ENCODE results near the gene NCSTN. TPM values are rescaled to one million over a fixed set of nuclear protein-coding genes. Genes with fewer than 3 reads are reported as not detected.

Gene NCSTN
- total RNA-seq, 1 experiment from 2014 or later = 93.7 TPM

DNA sequence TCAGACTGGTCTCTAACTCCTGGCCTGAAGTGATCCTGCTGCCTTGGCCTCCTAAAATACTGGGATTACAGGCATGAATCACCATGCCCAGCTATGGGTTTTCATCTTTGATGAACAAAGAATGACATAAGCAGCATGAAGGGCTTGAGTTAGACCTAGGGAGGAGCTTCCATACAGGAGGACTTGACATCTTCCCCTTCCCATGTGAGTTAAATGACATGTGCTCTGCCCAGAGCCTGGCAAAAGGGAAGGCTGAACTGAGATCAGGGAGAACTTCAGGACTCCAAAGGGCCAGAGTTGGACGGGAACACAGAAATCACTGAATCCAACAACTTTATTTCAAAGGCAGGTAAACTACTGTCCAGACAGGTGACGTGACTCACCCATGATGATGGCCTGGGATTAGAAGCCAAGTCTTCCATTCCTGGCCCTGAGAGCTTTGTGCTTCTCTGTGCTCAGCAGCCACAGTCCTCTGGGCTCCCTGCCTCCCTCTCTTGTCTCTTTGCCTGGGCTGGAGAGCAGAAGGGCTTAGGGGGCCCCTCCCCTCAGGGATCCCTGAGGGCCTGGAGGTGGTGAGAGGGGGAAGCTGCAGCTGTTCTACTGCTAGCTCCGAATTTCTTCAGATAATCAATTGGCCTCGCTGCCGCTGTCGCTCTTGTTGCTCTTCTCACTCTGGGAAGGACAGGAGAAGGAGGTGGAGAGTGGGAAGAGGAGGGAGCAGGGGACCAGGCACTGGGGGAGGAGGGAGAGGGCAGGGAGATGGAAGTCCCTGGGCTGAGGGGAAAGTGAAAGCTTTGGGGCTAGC lies 31.3 kb downstream of the NCSTN start:
- no peak for DNase-seq (ENCODE audit: low read depth, low spot score)
- TF ChIP-seq, protein P1, sequence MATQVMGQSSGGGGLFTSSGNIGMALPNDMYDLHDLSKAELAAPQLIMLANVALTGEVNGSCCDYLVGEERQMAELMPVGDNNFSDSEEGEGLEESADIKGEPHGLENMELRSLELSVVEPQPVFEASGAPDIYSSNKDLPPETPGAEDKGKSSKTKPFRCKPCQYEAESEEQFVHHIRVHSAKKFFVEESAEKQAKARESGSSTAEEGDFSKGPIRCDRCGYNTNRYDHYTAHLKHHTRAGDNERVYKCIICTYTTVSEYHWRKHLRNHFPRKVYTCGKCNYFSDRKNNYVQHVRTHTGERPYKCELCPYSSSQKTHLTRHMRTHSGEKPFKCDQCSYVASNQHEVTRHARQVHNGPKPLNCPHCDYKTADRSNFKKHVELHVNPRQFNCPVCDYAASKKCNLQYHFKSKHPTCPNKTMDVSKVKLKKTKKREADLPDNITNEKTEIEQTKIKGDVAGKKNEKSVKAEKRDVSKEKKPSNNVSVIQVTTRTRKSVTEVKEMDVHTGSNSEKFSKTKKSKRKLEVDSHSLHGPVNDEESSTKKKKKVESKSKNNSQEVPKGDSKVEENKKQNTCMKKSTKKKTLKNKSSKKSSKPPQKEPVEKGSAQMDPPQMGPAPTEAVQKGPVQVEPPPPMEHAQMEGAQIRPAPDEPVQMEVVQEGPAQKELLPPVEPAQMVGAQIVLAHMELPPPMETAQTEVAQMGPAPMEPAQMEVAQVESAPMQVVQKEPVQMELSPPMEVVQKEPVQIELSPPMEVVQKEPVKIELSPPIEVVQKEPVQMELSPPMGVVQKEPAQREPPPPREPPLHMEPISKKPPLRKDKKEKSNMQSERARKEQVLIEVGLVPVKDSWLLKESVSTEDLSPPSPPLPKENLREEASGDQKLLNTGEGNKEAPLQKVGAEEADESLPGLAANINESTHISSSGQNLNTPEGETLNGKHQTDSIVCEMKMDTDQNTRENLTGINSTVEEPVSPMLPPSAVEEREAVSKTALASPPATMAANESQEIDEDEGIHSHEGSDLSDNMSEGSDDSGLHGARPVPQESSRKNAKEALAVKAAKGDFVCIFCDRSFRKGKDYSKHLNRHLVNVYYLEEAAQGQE (IDR thresholded peaks at IDR 0.05; ENCODE audit: insufficient read depth in 1 of 2, low read depth in 2 of 2, low read length in 1 of 2) = no peak
- no peak for TF ChIP-seq SIN3A (IDR thresholded peaks at IDR 0.05; ENCODE audit: borderline replicate concordance, insufficient read depth, low read depth, low read length)
- no peak for TF ChIP-seq POLR2AphosphoS5 (IDR thresholded peaks at IDR 0.05; ENCODE audit: low read depth, low read length)
- TF ChIP-seq, protein P2, sequence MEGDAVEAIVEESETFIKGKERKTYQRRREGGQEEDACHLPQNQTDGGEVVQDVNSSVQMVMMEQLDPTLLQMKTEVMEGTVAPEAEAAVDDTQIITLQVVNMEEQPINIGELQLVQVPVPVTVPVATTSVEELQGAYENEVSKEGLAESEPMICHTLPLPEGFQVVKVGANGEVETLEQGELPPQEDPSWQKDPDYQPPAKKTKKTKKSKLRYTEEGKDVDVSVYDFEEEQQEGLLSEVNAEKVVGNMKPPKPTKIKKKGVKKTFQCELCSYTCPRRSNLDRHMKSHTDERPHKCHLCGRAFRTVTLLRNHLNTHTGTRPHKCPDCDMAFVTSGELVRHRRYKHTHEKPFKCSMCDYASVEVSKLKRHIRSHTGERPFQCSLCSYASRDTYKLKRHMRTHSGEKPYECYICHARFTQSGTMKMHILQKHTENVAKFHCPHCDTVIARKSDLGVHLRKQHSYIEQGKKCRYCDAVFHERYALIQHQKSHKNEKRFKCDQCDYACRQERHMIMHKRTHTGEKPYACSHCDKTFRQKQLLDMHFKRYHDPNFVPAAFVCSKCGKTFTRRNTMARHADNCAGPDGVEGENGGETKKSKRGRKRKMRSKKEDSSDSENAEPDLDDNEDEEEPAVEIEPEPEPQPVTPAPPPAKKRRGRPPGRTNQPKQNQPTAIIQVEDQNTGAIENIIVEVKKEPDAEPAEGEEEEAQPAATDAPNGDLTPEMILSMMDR (IDR thresholded peaks at IDR 0.05) = no peak
- no peak for TF ChIP-seq TCF7L2 (IDR thresholded peaks at IDR 0.05; ENCODE audit: low read depth, low read length)
- in situ Hi-C loops (cut with HindIII; ENCODE audit: low pct_unique_long_range_greater_than_20kb, low sequenced_read_pairs) = no loop called here
- no peaks in the 10 kb centered on the region for H3K36me3 ChIP-seq (ENCODE audit: control insufficient read depth, insufficient read depth, low read length)
- H3K4me1 ChIP-seq (ENCODE audit: control insufficient read depth, insufficient read depth, low read length) = no peaks in the 10 kb centered on the region
- H3K27me3 ChIP-seq (ENCODE audit: control insufficient read depth, insufficient read depth, low read length) = no peaks in the 10 kb centered on the region
- no peaks in the 10 kb centered on the region for H3K9me3 ChIP-seq (ENCODE audit: control insufficient read depth, insufficient read depth, low read depth, low read length)
- no peak overlapping the region for H3K4me3 ChIP-seq (ENCODE audit: low read depth in 2 of 2, low read length in 2 of 2)
- intact Hi-C loops (cut with micrococcal nuclease; ENCODE audit: unreplicated experiment) = no loop called here
- no TSS peak for BruUV-seq (replicated peaks)
- CTCF ChIA-PET = interaction anchor here (0.7 to 1.1 kb wide), 3 partner anchors 8 to 112 kb away, joined by 3 to 5 read pairs (median 4); partner anchors contain the start of gene DCAF8
- POLR2A ChIA-PET = no interaction called here
- ATAC-seq = no peak
- no peak overlapping the region for H3K27ac ChIP-seq (ENCODE audit: low read length)

DNA sequence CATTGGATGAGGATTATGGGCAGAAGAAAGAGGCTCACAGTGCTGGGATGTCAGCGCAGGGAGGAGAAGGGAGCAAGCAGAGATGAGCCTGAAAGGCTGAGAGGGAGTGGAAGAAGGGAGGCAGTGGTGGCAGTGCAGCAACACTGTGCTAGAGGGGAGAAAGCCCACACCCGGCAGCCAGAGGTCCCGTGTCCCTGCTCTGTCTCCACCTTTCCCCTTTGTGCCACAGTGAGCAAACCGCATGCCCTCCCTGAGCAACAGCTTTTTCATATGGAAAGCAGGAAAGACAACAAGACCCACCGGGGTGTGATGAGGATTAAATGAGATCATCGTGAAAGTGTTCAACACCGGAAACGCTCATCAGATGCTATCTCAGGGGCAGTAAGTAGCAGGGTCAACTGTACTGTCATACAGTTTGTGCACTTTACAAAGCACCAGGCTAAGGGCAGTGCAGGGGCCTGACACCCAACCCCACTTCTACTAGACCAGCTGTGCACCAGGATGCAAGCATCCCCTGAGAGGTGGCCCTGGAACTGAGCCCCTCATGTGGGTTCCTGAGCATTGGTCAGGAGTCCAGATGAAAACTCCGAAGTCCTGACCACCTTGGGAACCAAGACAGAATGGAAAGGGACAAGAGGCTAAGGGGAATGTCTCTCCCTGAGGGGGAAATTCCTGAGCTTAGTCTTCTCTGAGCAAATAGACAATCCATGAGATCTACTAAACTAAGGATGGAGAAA lies 32.8 kb downstream of the NCSTN start:
- in situ Hi-C loops (cut with HindIII; ENCODE audit: low pct_unique_long_range_greater_than_20kb, low sequenced_read_pairs) (no loop called here), intact Hi-C loops (cut with micrococcal nuclease; ENCODE audit: unreplicated experiment) (loop anchor here (2.0 kb wide), 1 partner anchor 275 kb away; no protein-coding TSS in a partner anchor)
- H3K27me3 ChIP-seq (ENCODE audit: control insufficient read depth, insufficient read depth, low read length) = no peaks in the 10 kb centered on the region
- TF ChIP-seq, protein P1 (IDR thresholded peaks at IDR 0.05; ENCODE audit: insufficient read depth in 1 of 2, low read depth in 2 of 2, low read length in 1 of 2) = no peak
- TF ChIP-seq SIN3A (IDR thresholded peaks at IDR 0.05; ENCODE audit: borderline replicate concordance, insufficient read depth, low read depth, low read length) (no peak), TCF7L2 (IDR thresholded peaks at IDR 0.05; ENCODE audit: low read depth, low read length) (no peak), POLR2AphosphoS5 (IDR thresholded peaks at IDR 0.05; ENCODE audit: low read depth, low read length) (no peak)
- TF ChIP-seq, protein P2 (IDR thresholded peaks at IDR 0.05) = no peak
- H3K4me1 ChIP-seq (ENCODE audit: control insufficient read depth, insufficient read depth, low read length) = no peaks in the 10 kb centered on the region
- no peaks in the 10 kb centered on the region for H3K9me3 ChIP-seq (ENCODE audit: control insufficient read depth, insufficient read depth, low read depth, low read length)
- CTCF ChIA-PET = interaction anchor here (1.0 to 1.5 kb wide), 5 partner anchors 18 to 183 kb away, joined by 3 to 8 read pairs (median 4); no protein-coding TSS in a partner anchor
- BruUV-seq (replicated peaks) = no TSS peak
- peak; percentile 50 for ATAC-seq
- no peaks in the 10 kb centered on the region for H3K36me3 ChIP-seq (ENCODE audit: control insufficient read depth, insufficient read depth, low read length)
- no peak overlapping the region for H3K27ac ChIP-seq (ENCODE audit: low read length)
- no peak overlapping the region for H3K4me3 ChIP-seq (ENCODE audit: low read depth in 2 of 2, low read length in 2 of 2)
- POLR2A ChIA-PET = interaction anchor here (0.5 kb wide), 1 partner anchor 88 kb away, joined by 5 read pairs; no protein-coding TSS in a partner anchor
- DNase-seq (ENCODE audit: low read depth, low spot score) = no peak

Data from Panc1 (cell line).